Endothelial cell of umbilical vein (primary cell): ENCODE results near the gene MIA2. TPM values are rescaled to one million over a fixed set of nuclear protein-coding genes. Genes with fewer than 3 reads are reported as not detected.

ENCODE experiments used
- BruUV-seq: library from RNA; stranded (reverse); fragments of 400-500 nt; replicated peaks from 2 replicates; lab custom pipeline; 2021; lab: Mats Ljungman, UMichigan
- CTCF ChIA-PET: fragments of 300-600, 350-600 bp; sonication (Branson Sonifier 250); formaldehyde crosslinking; loops from one replicate; lab custom pipeline; 2021; ENCODE audit warnings: antibody characterized with exemption, inconsistent platforms; lab: Charles Lee
- POLR2A ChIA-PET: fragments of 300-600, 350-600 bp; sonication (Branson Sonifier 250); formaldehyde crosslinking; loops from one replicate; lab custom pipeline; 2021; ENCODE audit warnings: antibody characterized with exemption, inconsistent platforms; lab: Charles Lee
- DNase-seq: peaks from one replicate; pipeline ENCODE4 v3.0.0-alpha.2; 2011; ENCODE audit warnings: low read depth, low spot score
- FAIRE-seq: peaks from 2 replicates; lab custom pipeline; 2011; peaks lifted over from hg19 to GRCh38; lab: Jason Lieb, UNC
- H2AFZ ChIP-seq: 2 replicates; pipeline ENCODE4 v1.6.0; 2012; ENCODE audit warnings: low read depth, low read length, control low read depth, inconsistent platforms
- H3K27ac ChIP-seq: 2 replicates; pipeline ENCODE4 v1.5.1; 2011; ENCODE audit warnings: low read depth, mild to moderate bottlenecking, control low read depth, low read length, moderate library complexity; ENCODE audit not compliant: insufficient read depth
- H3K27me3 ChIP-seq, 2 experiments: 2 replicates each; pipeline versions ENCODE4 v1.6.0 to v1.6.1; 2011; ENCODE audit warnings: low read length in 2 of 2, mixed read lengths in 1 of 2; ENCODE audit not compliant: control insufficient read depth in 2 of 2, insufficient read depth in 2 of 2
- H3K36me3 ChIP-seq, 2 experiments: 2 replicates in 1 of 2; 3 replicates in 1 of 2; pipeline ENCODE4 v1.5.1; 2011; ENCODE audit warnings: low read length in 2 of 2, mild to moderate bottlenecking in 1 of 2, moderate library complexity in 1 of 2; ENCODE audit not compliant: control insufficient read depth in 2 of 2, insufficient read depth in 2 of 2; ENCODE audit errors: extremely low read depth in 1 of 2
- H3K4me1 ChIP-seq: 3 replicates; pipeline ENCODE4 v1.5.1; 2011; ENCODE audit warnings: mild to moderate bottlenecking, low read length; ENCODE audit not compliant: control insufficient read depth, insufficient read depth; ENCODE audit errors: extremely low read depth
- H3K4me2 ChIP-seq: 2 replicates; pipeline ENCODE4 v1.6.1; 2011; ENCODE audit warnings: low read length, control low read depth, mixed read lengths; ENCODE audit not compliant: insufficient read depth
- H3K4me3 ChIP-seq, 3 experiments: fragments of 200-600 bp in 1 of 3; sonication (generic), shearing (Covaris generic) in 1 of 3; replicated peaks in 1 of 3; 2 replicates each; pipeline ENCODE4 v1.5.1; 2011 to 2016; ENCODE audit warnings: control low read depth in 3 of 3, low read length in 3 of 3, mild to moderate bottlenecking in 2 of 3, inconsistent platforms in 1 of 3, low read depth in 1 of 3, moderate library complexity in 1 of 3; ENCODE audit not compliant: insufficient read depth in 1 of 3
- H3K79me2 ChIP-seq: 2 replicates; pipeline ENCODE4 v1.6.0; 2012; ENCODE audit warnings: low read length, inconsistent platforms; ENCODE audit not compliant: control insufficient read depth, insufficient read depth
- H3K9ac ChIP-seq: replicated peaks from 2 replicates; pipeline ENCODE3; 2011; ENCODE audit warnings: low read length, control low read depth; ENCODE audit not compliant: insufficient read depth; ENCODE audit errors: extremely low read depth
- H3K9me1 ChIP-seq: replicated peaks from 3 replicates; pipeline ENCODE4 v1.6.0; 2011; ENCODE audit warnings: mild to moderate bottlenecking, low read length; ENCODE audit not compliant: control insufficient read depth, insufficient read depth; ENCODE audit errors: extremely low read depth
- H3K9me3 ChIP-seq: replicated peaks from 2 replicates; pipeline ENCODE4 v1.5.1; 2012; ENCODE audit warnings: low read length, inconsistent platforms; ENCODE audit not compliant: control insufficient read depth, insufficient read depth
- H4K20me1 ChIP-seq: replicated peaks from 2 replicates; pipeline ENCODE3; 2011; ENCODE audit warnings: mild to moderate bottlenecking, low read length; ENCODE audit not compliant: control insufficient read depth, insufficient read depth; ENCODE audit errors: extremely low read depth
- EZH2 ChIP-seq: IDR thresholded peaks from 2 replicates; pipeline ENCODE4 v1.6.1; 2012; ENCODE audit warnings: borderline replicate concordance, low read depth, mild to moderate bottlenecking, moderate library complexity, low read length, inconsistent platforms; ENCODE audit not compliant: severe bottlenecking
- FOS ChIP-seq: IDR thresholded peaks from 2 replicates; pipeline ENCODE4 v1.6.1; 2011; ENCODE audit warnings: mild to moderate bottlenecking, low read length, moderate library complexity, borderline replicate concordance; ENCODE audit not compliant: insufficient read depth
- GATA2 ChIP-seq: IDR thresholded peaks from 2 replicates; pipeline ENCODE4 v1.7.0; 2011; ENCODE audit warnings: low read depth, mild to moderate bottlenecking, moderate library complexity, mixed read lengths, low read length; ENCODE audit not compliant: insufficient read length, insufficient read depth
- JUN ChIP-seq: IDR thresholded peaks from 2 replicates; pipeline ENCODE4 v1.6.1; 2011; ENCODE audit warnings: borderline replicate concordance, low read depth; ENCODE audit not compliant: insufficient read length, insufficient read depth
- MYC ChIP-seq: IDR thresholded peaks from one replicate; pipeline ENCODE4 v1.6.1; 2011; ENCODE audit warnings: mild to moderate bottlenecking, low read depth, low read length
- POLR2A ChIP-seq: IDR thresholded peaks from 2 replicates; pipeline ENCODE4 v1.6.1; 2012; ENCODE audit warnings: low read depth, mild to moderate bottlenecking, control low read depth, low read length
- POLR2AphosphoS5 ChIP-seq: IDR thresholded peaks from 2 replicates; pipeline ENCODE4 v1.6.1; 2012; ENCODE audit warnings: low read depth, mild to moderate bottlenecking, control low read depth, low read length, moderate library complexity; ENCODE audit not compliant: insufficient read depth
- dilution Hi-C: fragments of 300-500 bp; cut with MboI; formaldehyde crosslinking; loops from one replicate; pipeline ENCODE4 v1.15.0; 2019; ENCODE audit warnings: low sequenced_read_pairs; ENCODE audit not compliant: extremely low pct_ligation_motif_present
- intact Hi-C: fragments of 100-400 bp; cut with micrococcal nuclease; formaldehyde crosslinking; loops from one replicate; pipeline ENCODE4 v1.10.0; 2022
- polyA plus RNA-seq, 4 experiments: library from polyadenylated mRNA; depleted of rRNA in 3 of 4; stranded (reverse) in 3 of 4; unstranded in 1 of 4; fragments of >200 nt; gene quantifications; 2 replicates each; pipeline versions ENCODE4 v1.2.1 to v1.2.3, GENCODE V29; 2011 to 2012; ENCODE audit warnings: missing spikeins in 1 of 4
- total RNA-seq: library from RNA; stranded (reverse); gene quantifications from 2 replicates; pipeline ENCODE4 v1.2.3, GENCODE V29; 2021
- TF ChIP-seq, protein P1 (sequence below): IDR thresholded peaks from 2 replicates; pipeline ENCODE4 v1.6.1; 2011; ENCODE audit not compliant: insufficient read depth, insufficient read length
- TF ChIP-seq, protein P2 (sequence below), 2 donors: IDR thresholded peaks; 1 replicate in 1 of 2; 2 replicates in 1 of 2; pipeline ENCODE4 v1.5.1; 2011; ENCODE audit warnings: low read length in 2 of 2, mild to moderate bottlenecking in 2 of 2, moderate library complexity in 2 of 2, control low read depth in 1 of 2, inconsistent platforms in 1 of 2, low read depth in 1 of 2; ENCODE audit not compliant: insufficient read depth in 1 of 2; ENCODE audit errors: extremely low read depth in 1 of 2

The MIA2 gene
- total and polyA plus RNA-seq, 2 donors (not counting 3 experiments of a cell fraction or from before 2014, with no cell fraction given), result 9.4 to 14.9 TPM

DNA sequence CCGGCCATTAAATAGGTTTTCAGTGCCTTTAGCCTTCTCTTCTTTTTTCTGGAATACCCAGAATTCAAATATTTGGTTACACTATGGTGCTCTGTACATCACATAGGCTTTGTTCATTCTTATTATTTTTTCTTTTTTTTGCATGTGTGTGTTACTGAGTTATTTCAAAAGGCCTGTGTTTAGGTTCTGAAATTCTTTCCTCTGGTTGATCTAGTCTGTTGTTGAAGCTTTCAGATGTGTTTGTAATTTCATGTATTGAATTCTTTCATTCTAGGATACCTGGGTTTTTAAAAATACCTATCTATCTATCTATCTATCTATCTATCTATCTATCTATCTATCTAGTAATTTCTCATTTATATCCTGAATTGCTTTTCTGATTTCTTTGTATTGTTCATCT is 131.6 kb downstream of the MIA2 start:
- CTCF ChIA-PET, result interaction anchor here (1.2 kb wide), 2 partner anchors 17 to 134 kb away, joined by 3 to 4 read pairs; no protein-coding TSS in a partner anchor
- intact Hi-C loops, result loop anchor here (5.0 kb wide), 1 partner anchor 193 kb away; the partner anchor contains the start of gene TRAPPC6B
- no peak for DNase-seq

More for the DNA sequence above, 131.6 kb downstream of the MIA2 start:
- no peak overlapping the region for H3K9ac ChIP-seq
- H3K9me1 ChIP-seq, result no peaks in the 10 kb centered on the region
- no peak overlapping the region for H3K4me3 ChIP-seq
- no peaks in the 10 kb centered on the region for H3K4me1 ChIP-seq
- TF ChIP-seq, protein P1, sequence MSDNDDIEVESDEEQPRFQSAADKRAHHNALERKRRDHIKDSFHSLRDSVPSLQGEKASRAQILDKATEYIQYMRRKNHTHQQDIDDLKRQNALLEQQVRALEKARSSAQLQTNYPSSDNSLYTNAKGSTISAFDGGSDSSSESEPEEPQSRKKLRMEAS, result no peak
- TF ChIP-seq MYC (no peak), POLR2AphosphoS5 (no peak), JUN (no peak), POLR2A (no peak), GATA2 (no peak), FOS (no peak), EZH2 (no peak)
- TF ChIP-seq, protein P2, sequence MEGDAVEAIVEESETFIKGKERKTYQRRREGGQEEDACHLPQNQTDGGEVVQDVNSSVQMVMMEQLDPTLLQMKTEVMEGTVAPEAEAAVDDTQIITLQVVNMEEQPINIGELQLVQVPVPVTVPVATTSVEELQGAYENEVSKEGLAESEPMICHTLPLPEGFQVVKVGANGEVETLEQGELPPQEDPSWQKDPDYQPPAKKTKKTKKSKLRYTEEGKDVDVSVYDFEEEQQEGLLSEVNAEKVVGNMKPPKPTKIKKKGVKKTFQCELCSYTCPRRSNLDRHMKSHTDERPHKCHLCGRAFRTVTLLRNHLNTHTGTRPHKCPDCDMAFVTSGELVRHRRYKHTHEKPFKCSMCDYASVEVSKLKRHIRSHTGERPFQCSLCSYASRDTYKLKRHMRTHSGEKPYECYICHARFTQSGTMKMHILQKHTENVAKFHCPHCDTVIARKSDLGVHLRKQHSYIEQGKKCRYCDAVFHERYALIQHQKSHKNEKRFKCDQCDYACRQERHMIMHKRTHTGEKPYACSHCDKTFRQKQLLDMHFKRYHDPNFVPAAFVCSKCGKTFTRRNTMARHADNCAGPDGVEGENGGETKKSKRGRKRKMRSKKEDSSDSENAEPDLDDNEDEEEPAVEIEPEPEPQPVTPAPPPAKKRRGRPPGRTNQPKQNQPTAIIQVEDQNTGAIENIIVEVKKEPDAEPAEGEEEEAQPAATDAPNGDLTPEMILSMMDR (IDR thresholded peaks at IDR 0.05; ENCODE audit: extremely low read depth in 1 of 2, insufficient read depth in 1 of 2, low read depth in 1 of 2, low read length in 2 of 2), result no peak
- no peaks in the 10 kb centered on the region for H3K36me3 ChIP-seq
- no peak overlapping the region for H3K27ac ChIP-seq
- H3K4me2 ChIP-seq, result no peak overlapping the region
- no peaks in the 10 kb centered on the region for H4K20me1 ChIP-seq
- POLR2A ChIA-PET, result no interaction called here
- H3K79me2 ChIP-seq, result no peaks in the 10 kb centered on the region
- no peak for FAIRE-seq
- H2AFZ ChIP-seq, result no peak overlapping the region
- no peaks in the 10 kb centered on the region for H3K27me3 ChIP-seq
- no peaks in the 10 kb centered on the region for H3K9me3 ChIP-seq
- BruUV-seq, result no TSS peak
- dilution Hi-C loops, result no loop called here
